ENCODE results near the gene LRP1B.

DNA sequence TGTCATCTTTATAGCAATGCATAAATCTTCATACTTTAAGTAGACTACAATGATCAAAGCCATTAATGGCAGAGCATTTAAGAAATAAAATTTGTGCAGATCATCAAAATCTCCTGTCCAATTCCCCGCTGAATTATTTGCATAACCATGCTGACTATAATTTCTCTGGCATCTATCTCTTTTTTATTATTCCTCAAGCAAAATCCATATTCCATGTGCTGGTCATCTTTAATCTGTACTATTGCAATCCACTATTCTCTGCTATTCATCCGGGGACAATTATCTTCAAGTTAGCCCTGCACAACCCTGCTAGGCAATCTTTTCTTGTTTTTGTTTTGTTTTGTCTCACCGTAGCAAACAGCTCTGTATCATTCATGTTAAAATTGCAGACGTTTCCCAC, 1881.0 kb downstream of the LRP1B start:
- TF ChIP-seq GATA2 (CRISPR knock-in tag; IDR thresholded peaks at IDR 0.05) (no peak), JUND (IDR thresholded peaks at IDR 0.05) (no peak), TAF1 (IDR thresholded peaks at IDR 0.05; ENCODE audit: borderline replicate concordance, low read depth, low read length) (no peak), USF2 (IDR thresholded peaks at IDR 0.05; ENCODE audit: borderline replicate concordance, low read depth, low read length) (no peak), CTCF (IDR thresholded peaks at IDR 0.05) (no peak), PBX3 (IDR thresholded peaks at IDR 0.05) (no peak), EP300 (IDR thresholded peaks at IDR 0.05; ENCODE audit: borderline replicate concordance in 1 of 2, low read depth in 1 of 2, low read length in 1 of 2) (no peak), POLR2AphosphoS5 (IDR thresholded peaks at IDR 0.05; ENCODE audit: low read depth, low read length) (no peak)
- TF ChIP-seq, protein P1, sequence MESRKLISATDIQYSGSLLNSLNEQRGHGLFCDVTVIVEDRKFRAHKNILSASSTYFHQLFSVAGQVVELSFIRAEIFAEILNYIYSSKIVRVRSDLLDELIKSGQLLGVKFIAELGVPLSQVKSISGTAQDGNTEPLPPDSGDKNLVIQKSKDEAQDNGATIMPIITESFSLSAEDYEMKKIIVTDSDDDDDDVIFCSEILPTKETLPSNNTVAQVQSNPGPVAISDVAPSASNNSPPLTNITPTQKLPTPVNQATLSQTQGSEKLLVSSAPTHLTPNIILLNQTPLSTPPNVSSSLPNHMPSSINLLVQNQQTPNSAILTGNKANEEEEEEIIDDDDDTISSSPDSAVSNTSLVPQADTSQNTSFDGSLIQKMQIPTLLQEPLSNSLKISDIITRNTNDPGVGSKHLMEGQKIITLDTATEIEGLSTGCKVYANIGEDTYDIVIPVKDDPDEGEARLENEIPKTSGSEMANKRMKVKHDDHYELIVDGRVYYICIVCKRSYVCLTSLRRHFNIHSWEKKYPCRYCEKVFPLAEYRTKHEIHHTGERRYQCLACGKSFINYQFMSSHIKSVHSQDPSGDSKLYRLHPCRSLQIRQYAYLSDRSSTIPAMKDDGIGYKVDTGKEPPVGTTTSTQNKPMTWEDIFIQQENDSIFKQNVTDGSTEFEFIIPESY (IDR thresholded peaks at IDR 0.05; ENCODE audit: borderline replicate concordance, low read depth), result no peak
